Stomach smooth muscle (tissue), 2 donors: ENCODE results near the gene TACC3.

Experiments
- H3K27ac ChIP-seq: one replicate; pipeline ENCODE4 v1.7.0; 2013; ENCODE audit warnings: mild to moderate bottlenecking, low read length, inconsistent platforms
- H3K27me3 ChIP-seq, 2 donors: one replicate each; pipeline ENCODE4 v1.7.0; 2013; ENCODE audit warnings: low read length in 2 of 2; ENCODE audit not compliant: insufficient read depth in 2 of 2, control insufficient read depth in 1 of 2
- H3K36me3 ChIP-seq, 2 donors: one replicate each; pipeline ENCODE4 v1.7.0; 2013; ENCODE audit warnings: low read length in 2 of 2; ENCODE audit not compliant: control insufficient read depth in 2 of 2, insufficient read depth in 2 of 2
- H3K4me1 ChIP-seq: one replicate; pipeline ENCODE4 v1.7.0; 2013; ENCODE audit warnings: low read length; ENCODE audit not compliant: control insufficient read depth, insufficient read depth
- H3K4me3 ChIP-seq, 2 donors: one replicate each; pipeline ENCODE4 v1.7.0; 2013; ENCODE audit warnings: low read length in 2 of 2
- H3K9ac ChIP-seq, 2 donors: one replicate each; pipeline ENCODE4 v1.7.0; 2013; ENCODE audit warnings: low read length in 2 of 2, mild to moderate bottlenecking in 1 of 2
- H3K9me3 ChIP-seq, 2 donors: one replicate each; pipeline ENCODE4 v1.7.0; 2013; ENCODE audit warnings: low read length in 2 of 2; ENCODE audit not compliant: control insufficient read depth in 2 of 2
- donor health status: healthy.
- donor health status: Pancreatic carcinoma.

TACC3 gene

DNA sequence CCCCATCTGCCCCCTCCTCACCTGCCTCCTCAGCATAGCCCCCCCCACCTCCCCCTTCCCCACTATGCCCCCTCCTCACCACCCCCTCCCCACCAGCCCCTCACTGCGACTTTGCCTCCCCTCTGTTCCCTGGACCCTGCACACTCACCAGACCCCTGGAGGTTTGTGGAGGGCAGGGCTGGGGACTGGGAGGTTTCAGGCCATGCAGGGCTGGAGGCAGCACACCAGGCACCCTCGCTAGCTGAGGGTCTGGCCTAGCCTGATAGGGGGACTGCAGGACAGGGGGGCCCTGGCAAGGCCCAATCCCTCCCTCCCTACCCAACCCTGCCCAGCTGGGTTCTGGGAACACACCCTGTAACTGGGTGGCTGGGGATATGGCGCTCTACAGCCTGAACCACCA lies 28.0 kb downstream of the TACC3 start:
- H3K9ac ChIP-seq, result no peak overlapping the region
- H3K27me3 ChIP-seq, result peaks cover 4 to 6% of the 10 kb centered on the region in 2 donors
- no peak overlapping the region for H3K4me3 ChIP-seq
- H3K36me3 ChIP-seq, result no peaks in the 10 kb centered on the region
- no peak overlapping the region for H3K27ac ChIP-seq
- H3K9me3 ChIP-seq, result peaks cover 0 to 4% of the 10 kb centered on the region in 2 donors
- H3K4me1 ChIP-seq, result no peaks in the 10 kb centered on the region

DNA sequence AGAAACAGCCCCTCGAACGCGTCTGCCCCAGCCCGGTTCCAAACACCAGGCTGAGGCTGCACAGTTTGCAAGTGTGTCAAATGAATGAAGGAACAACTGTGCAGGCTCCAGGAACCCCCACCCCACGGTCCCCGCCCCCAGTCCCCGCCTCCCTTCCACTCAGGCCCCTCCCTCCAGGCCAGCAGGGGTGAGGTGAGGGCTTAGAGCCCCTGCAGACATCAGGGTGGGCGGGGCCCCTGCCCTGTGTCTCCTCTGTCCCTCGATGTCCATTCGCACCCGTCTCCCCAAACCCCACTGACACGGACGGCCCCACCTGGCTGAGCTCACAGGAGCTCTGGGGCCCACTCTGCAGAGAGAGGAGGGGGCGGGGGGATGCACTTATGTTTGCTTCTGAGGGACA lies 28.5 kb downstream of the TACC3 start:
- no peak overlapping the region for H3K9ac ChIP-seq
- H3K4me3 ChIP-seq, result no peak overlapping the region
- H3K36me3 ChIP-seq, result no peaks in the 10 kb centered on the region
- H3K4me1 ChIP-seq, result no peaks in the 10 kb centered on the region
- H3K27me3 ChIP-seq, result peaks cover 4 to 6% of the 10 kb centered on the region in 2 donors
- no peak overlapping the region for H3K27ac ChIP-seq
- H3K9me3 ChIP-seq, result peaks cover 0 to 4% of the 10 kb centered on the region in 2 donors

GRCh38 chr4:1750381-1751154 lies 29.2 kb downstream of the TACC3 start:
- Histone ChIP-seq H3K27me3 (peaks cover 4 to 6% of the 10 kb centered on the region in 2 donors), H3K9me3 (peaks cover 0 to 4% of the 10 kb centered on the region in 2 donors), H3K4me1 (no peaks in the 10 kb centered on the region), H3K9ac (no peak overlapping the region), H3K27ac (no peak overlapping the region), H3K4me3 (no peak overlapping the region), H3K36me3 (no peaks in the 10 kb centered on the region)

DNA sequence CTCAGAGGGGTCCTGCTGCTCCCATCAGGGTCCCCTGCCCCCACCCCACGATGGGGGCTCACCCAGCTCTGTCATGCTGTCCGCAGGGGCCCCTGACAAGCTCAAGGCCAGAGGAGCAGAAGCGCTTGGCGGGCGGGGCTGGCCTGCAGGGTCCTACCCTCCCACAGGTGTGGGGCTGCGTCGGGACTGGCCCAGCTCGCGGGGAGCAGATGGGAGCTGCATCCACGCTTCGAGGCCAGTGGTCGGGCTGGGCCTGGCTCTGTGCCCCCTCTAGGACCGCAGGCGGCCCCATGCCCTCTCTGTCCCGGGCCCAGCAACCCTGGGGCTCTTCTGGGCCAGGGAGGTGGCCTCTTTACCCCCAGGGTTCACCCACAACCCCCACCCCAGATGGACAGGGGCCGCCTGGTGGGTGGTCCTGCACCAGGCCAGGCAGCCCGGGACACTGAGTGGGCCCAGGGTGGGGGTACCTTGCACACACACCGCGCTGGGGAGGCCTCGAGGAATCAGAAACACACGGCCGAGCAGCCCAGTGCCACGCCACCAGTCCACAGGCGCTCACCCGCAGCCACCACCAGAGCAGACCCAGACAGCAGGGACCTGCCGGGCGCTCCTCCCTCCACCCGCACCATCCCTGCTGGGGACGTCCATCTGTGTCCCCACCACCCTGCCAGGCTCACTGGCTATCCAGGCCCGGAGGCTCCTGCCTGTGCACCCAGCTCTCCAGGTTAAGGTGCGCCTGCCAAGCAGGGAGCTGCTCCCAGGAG lies 30.0 kb downstream of the TACC3 start:
- peaks cover 0 to 4% of the 10 kb centered on the region in 2 donors for H3K9me3 ChIP-seq
- H3K4me3 ChIP-seq, result no peak overlapping the region
- no peak overlapping the region for H3K27ac ChIP-seq
- no peaks in the 10 kb centered on the region for H3K4me1 ChIP-seq
- no peak overlapping the region for H3K9ac ChIP-seq
- H3K36me3 ChIP-seq, result no peaks in the 10 kb centered on the region
- peaks cover 4 to 6% of the 10 kb centered on the region in 2 donors for H3K27me3 ChIP-seq

GRCh38 chr4:1751919-1752283 lies 30.6 kb downstream of the TACC3 start:
- Histone ChIP-seq H3K9ac (no peak overlapping the region), H3K27me3 (peaks cover 4 to 6% of the 10 kb centered on the region in 2 donors), H3K36me3 (no peaks in the 10 kb centered on the region), H3K27ac (no peak overlapping the region), H3K9me3 (peaks cover 0 to 4% of the 10 kb centered on the region in 2 donors), H3K4me1 (no peaks in the 10 kb centered on the region), H3K4me3 (no peak overlapping the region)

DNA sequence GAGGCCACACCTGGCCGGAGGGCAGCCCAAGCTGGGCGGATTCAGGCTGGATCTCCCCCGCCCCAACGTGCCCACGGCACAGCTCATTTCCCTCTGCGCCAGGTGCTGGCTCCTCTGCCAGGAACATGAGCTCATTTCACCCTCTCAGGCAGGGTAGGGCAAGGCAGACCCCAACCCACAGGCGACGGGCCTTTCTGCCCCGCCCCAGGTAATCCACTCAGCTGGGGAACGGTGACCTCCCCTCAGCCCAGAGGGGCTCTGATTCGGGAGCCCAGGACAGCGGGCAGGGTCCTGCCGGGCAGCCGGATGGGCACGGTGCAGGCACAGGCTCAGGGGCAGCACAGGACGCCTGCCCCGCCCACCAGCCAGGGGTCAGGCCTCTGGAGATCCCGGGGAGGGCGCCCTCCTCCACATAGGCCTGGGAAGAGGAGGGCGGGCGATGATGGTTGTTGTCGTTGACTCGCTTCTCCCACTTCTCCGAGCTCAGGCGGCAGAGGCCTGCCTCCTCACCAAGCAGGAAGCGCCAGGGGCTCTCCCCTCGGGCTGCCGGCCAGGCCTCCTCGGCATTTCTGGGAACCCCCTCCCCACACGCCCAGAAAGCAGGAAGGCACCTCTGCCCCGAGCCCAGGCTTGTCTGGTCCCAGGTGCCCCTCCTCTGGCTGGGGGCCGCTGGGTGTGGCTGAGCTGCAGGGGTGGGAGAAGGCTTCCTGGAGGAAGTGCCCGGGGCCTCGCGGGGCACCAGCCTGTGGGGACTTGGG lies 31.1 kb downstream of the TACC3 start:
- Histone ChIP-seq H3K9me3 (peaks cover 0 to 3% of the 10 kb centered on the region in 2 donors), H3K36me3 (no peaks in the 10 kb centered on the region), H3K4me1 (no peaks in the 10 kb centered on the region), H3K27ac (no peak overlapping the region), H3K4me3 (no peak overlapping the region), H3K27me3 (peaks cover 4 to 6% of the 10 kb centered on the region in 2 donors), H3K9ac (no peak overlapping the region)

DNA sequence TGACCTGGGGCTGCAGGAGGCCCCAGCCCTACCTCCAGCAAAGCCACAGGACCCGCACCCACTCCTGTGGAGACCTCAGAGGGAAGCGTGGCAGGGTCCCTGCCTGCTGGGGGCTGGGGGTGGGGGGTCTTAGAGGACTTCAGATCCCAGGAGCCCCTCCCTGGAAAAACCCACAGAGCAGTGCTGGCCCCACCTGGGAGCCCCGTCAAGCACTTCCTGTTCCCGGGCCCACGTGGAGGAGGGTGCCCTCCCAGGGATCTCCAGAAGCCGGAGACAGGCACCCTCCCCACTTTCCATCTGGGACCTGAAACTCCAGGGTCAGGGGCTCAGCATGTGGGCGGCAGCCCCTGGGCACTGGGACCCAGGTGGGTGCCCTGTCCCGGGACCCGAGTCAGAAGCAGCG lies 32.0 kb downstream of the TACC3 start:
- H3K9me3 ChIP-seq, result no peaks in the 10 kb centered on the region
- H3K27me3 ChIP-seq, result peaks cover 3 to 5% of the 10 kb centered on the region in 2 donors
- no peaks in the 10 kb centered on the region for H3K36me3 ChIP-seq
- H3K4me3 ChIP-seq, result no peak overlapping the region
- no peaks in the 10 kb centered on the region for H3K4me1 ChIP-seq
- no peak overlapping the region for H3K9ac ChIP-seq
- no peak overlapping the region for H3K27ac ChIP-seq

DNA sequence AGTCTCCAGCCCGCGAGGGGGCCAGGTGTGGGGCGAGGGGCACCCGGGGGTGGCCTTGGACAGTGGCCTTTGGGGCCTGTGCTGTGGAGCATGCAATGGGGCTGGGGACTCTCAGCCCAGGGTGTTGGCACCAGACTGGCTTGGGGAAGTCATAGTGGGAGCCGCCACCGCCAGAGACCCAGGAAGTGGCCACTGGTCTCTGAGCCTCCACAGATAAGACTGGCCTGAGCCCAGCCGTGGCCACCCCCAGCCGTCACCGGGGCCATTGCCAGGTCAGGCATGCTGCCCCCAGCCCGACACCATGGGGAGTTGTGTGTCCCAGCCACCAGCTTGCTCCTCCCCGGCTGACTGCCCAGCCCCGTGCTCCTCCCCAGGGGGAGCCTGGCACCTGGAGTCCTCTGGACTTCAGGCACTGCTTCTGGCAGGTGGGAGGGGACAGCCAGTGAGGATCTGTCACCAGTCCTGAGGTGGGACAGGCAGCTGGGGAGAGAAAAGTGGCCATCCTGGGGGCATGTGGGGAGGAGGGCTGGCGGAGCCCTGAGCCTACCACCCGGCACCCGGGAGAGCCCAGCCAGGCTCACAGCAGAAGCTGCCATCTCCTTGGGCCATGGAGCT lies 32.5 kb downstream of the TACC3 start:
- H3K27ac ChIP-seq, result no peak overlapping the region
- no peak overlapping the region for H3K4me3 ChIP-seq
- H3K4me1 ChIP-seq, result no peaks in the 10 kb centered on the region

DNA sequence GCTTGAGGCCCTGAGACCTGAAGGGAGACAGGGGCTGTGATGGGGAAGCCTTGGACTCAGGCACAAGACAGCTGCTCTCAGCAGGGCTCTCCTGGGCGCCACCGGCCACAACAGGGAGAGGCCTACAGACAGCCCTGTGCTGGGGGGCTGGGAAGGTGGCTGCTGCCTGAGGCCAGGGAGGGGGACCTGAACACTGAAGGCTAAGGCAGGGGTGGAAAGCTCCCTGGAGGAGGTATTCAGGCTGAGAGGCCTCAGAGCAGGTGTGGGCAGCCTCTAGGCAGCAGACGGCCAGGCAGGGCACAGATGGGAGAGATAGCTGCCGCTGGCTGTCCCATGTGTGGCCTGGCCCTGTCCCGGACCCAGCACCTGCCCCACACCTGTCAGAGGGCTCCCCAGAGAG lies 33.0 kb downstream of the TACC3 start:
- Histone ChIP-seq H3K27ac (no peak overlapping the region), H3K9me3 (no peaks in the 10 kb centered on the region), H3K4me1 (no peaks in the 10 kb centered on the region), H3K4me3 (no peak overlapping the region), H3K27me3 (peaks cover 0 to 3% of the 10 kb centered on the region in 2 donors), H3K36me3 (no peaks in the 10 kb centered on the region), H3K9ac (no peak overlapping the region)

More for the DNA sequence above, 32.5 kb downstream of the TACC3 start:
- Histone ChIP-seq H3K36me3 (no peaks in the 10 kb centered on the region), H3K9ac (no peak overlapping the region), H3K27me3 (peaks cover 0 to 3% of the 10 kb centered on the region in 2 donors), H3K9me3 (no peaks in the 10 kb centered on the region)

DNA sequence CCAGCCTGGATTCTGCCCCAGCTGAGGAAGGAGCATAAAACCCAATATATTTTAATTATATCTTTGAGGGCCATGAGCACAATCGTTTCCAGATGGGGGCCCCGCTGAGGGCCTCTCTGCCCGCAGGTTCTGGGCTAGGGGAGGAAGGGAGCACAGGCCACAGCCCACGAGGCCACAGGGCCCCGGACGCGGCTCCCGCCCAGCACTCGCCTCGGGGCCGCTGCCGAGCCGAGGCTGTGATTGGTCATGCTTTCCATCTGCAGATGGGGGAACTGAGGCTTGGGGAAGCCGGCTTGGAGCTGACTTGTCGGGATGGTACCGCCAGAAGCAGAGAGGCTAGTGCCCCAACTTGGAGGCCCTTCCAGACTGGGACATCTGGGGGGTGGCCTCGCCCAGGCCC lies 34.0 kb downstream of the TACC3 start:
- H3K9me3 ChIP-seq, result no peaks in the 10 kb centered on the region
- H3K4me1 ChIP-seq, result no peaks in the 10 kb centered on the region

More for the DNA sequence above, 34.0 kb downstream of the TACC3 start:
- Histone ChIP-seq H3K36me3 (no peaks in the 10 kb centered on the region), H3K9ac (no peak overlapping the region), H3K4me3 (no peak overlapping the region), H3K27me3 (no peaks in the 10 kb centered on the region), H3K27ac (no peak overlapping the region)
